GM21423 (cell line): ENCODE data around the gene KCNG1.
"Not testable (repeated sequence)": the region's sequence is repeated elsewhere in the genome, so short reads cannot be mapped to it uniquely, and the experiment has no call there.

Experiments used
- ATAC-seq: cut with Tn5 transposase; IDR thresholded peaks from one replicate; pipeline ENCODE4 v1.9.1; 2021; ENCODE audit warnings: mild to moderate bottlenecking, moderate library complexity; ENCODE audit not compliant: unreplicated experiment

KCNG1 gene

DNA sequence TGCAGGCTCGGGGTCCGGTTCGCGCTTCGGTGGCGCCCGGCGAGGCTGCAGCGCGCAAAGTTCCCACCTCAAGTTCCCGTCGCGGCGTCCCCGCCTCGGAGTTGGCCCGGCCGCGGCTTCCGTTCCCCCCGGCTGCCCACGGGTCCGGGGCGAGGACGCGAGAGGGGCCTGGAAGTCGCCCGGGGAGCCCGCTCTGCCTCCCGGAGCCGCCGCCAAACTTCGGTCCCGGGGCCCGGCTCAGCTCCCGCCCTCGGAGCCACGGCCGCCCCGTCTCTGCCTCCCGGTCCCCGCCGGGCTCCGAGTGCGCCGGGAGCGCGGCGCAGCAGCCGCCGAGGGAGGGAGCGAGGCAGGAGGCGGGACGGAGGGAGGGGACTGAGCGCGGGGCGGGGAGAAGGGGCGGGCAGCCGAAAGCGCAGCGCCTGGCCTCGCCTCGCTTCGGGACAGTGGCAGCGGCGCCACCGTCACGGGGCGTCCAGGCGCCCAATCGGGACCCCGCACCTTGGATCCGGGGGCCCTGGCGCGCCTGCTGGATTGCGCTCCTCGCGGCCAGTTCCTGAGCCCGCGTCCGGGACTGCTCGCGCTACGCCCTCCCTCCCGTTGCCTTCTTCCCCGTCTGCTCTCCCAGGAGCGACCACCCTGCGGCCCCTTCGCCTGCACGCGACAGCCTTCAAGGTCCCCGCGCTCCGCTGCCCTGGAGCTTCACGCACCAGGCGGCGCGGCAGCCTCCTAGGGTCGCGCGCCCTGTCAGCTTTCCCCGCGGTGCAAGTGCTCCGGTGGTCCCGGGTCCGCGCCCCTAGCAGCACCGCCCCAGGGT lies at the start of gene KCNG1:
KCNG1 (minus strand) TSS at position 305 of the 814 bp plus-strand sequence. CDS start 12,769 bp downstream, outside the sequence.
- peak; percentile 49 for ATAC-seq

- no peak for ATAC-seq
These were observed 47.7 kb upstream of the KCNG1 start for GRCh38 chr20:51070621-51071020.

DNA sequence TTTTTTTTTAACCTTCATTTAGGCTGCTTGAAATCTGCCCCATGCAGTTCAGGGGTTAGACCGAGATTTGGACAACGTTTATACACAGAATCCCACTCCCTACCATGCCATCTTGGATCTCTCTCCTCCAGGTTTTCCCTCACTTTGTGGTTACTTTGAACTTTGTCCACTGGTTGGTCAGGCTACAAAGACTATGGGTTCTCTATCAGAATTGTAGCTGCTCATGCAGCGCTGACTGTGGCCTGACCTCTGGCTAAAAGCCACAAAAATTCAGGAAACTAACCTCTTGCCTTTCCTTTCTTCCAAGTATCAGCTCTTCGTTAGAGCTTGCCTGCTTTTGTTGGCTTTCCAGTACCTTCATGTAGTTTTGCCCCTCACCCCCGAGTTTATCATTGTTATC lies 44.9 kb upstream of the KCNG1 start:
- no peak for ATAC-seq

GRCh38 chr20:51065615-51066014 lies 42.7 kb upstream of the KCNG1 start:
- ATAC-seq = no peak

DNA sequence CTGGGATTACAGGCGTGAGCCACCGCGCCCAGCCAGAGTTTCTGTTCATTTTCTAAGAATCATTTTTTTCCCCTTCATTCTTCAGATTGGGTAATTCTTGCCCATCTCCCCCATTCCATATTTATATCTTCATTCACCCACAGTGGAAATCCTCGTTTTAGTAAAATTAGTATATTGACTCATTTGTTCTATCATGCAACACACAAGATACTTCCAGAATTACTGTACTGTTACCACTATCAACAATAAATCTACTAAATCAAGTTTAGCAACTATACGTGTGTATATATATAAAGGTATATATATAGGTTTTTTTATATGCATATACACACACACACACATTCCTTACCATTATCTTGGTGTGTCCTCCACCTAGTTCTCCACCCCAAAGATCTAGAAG lies 41.2 kb upstream of the KCNG1 start:
- ATAC-seq = no peak

DNA sequence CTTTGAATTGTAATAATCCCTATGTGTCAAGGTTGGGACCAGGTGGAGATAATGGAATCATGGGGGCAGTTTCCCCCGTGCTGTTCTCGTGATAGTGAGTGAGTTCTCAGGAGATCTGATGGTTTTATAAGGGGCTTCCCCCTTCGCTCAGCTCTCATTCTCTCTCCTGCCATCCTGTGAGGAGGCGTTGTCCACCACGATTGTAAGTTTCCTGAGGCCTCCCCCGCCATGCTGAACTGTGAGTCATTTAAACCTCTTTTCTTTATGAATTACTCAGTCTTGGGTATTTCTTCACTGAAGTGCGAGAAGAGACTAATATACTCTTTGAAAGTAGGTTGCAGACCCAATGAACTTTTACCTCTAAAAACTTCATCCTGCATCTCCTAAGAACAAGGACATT lies 39.2 kb upstream of the KCNG1 start:
- ATAC-seq = no peak

DNA sequence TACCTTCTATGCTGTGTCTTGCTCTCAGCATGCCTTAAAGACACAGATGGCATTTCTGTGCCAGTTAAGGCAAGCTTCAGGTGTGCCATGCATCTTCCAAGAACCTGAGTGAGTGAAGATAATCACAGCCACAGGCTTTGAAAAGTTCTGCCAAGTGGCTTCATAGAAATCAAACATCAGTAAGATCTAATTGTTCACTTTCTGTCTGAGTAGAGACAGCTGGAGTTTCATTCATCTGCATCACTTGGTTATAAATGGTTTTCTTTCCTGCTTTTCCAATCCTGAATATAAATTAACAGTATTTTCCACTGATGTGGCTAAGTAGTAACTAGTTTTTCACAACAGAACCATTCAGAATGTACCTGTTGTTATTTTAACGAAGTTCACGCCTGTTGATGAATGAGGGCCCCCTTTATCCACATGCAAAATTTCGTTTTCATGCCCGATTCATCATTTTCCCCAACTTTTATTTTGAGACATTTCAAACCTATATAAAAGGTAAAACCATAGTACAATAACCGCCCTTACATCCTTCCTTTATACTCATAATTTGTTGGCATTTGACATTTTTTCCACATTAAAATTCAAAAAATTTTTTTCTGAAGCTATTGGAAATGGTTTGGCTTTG lies 38.6 kb upstream of the KCNG1 start:
- no peak for ATAC-seq

- ATAC-seq = no peak
These were observed 37.4 kb upstream of the KCNG1 start for GRCh38 chr20:51060301-51060700.

DNA sequence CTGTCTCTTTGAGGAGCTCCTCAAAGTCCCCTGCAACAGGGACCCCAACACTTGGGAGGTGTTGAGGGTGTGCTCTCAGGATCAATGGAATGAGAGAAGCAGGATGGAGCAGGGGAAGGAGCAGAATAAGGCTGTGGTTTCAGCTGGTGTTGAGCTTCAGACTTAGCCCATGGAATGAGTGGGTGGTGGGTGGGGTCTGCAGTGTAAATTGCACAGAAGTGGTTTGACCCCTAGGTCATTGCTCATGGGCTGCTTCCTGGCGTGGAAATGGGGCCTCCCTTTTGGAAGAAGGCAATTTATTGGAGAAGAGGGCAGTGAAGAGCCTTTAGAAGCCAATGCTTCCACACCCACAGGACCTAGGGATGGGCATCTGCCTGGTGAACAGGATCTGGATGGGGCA lies 37.0 kb upstream of the KCNG1 start:
- ATAC-seq = no peak

GRCh38 chr20:51058017-51058416 lies 35.1 kb upstream of the KCNG1 start:
- ATAC-seq = no peak

- no peak for ATAC-seq
These were observed 31.3 kb upstream of the KCNG1 start for GRCh38 chr20:51054233-51054632.

DNA sequence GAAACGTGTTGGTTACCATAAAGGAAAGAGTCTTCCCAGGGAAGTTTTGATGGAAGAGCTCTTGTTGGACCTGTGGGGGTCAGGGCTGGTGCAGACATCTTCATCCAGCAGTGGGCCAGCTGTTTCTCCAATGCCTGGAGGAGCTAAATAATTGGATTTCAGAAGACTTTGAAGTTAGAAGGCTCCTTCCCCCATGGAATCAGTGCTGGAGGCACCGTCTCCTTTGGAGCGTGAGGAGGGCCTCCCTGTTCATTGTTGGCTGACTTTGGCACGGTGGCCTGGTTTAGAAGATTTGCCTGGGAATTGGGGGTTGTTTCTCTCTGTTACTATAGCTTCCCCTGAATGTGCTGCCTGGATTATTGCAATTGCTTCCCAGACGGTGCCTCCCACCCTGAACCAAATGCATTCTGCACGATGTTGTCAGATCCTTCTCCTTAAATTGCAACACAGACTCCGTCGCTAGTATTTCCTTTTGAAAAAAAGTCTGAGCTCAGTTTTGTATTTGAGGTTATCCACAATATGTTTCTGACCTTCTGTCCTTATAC lies 27.7 kb upstream of the KCNG1 start:
- no peak for ATAC-seq

GRCh38 chr20:51046021-51046985 lies 23.4 kb upstream of the KCNG1 start:
- no peak for ATAC-seq

DNA sequence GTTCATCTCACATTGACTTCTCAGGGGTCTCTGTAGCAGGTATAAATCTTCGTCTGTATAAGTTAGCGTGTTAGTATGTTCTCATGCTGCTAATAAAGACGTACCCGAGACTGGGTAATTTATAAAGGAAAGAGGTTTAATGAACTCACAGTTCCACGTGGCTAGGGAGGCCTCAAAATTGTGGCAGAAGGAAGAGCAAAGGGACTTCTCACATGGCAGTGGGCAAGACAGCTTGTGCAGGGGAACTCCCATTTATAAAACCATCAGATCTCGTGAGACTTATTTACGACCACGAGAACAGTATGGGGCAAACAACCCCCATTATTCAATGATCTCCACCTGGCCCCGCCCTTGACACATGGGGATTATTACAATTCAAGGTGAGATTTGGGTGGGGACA lies 22.6 kb upstream of the KCNG1 start:
- ATAC-seq = not testable (repeated sequence)

DNA sequence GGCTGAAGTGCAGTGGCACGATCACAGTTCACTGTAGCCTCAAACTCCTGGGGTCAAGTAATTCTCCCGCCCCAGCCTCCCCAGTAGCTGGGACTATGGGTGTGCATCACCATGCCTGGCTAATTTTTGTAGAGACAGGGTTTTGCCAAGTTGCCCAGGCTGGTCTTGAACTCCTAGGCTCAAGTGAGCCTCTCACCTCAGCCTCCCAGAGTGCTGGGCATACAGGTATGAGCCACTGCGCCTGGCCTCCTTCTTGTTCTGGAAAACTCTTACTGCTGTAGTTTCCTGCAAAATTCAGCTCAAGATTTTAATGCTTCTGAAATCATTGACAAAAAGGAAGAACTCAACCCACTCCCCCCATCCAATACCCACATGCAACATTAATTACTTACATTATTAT lies 21.9 kb upstream of the KCNG1 start:
- no peak for ATAC-seq

GRCh38 chr20:51043811-51044210 lies 20.9 kb upstream of the KCNG1 start:
- no peak for ATAC-seq

- ATAC-seq = no peak
These were observed 19.8 kb upstream of the KCNG1 start for GRCh38 chr20:51042657-51043247.

DNA sequence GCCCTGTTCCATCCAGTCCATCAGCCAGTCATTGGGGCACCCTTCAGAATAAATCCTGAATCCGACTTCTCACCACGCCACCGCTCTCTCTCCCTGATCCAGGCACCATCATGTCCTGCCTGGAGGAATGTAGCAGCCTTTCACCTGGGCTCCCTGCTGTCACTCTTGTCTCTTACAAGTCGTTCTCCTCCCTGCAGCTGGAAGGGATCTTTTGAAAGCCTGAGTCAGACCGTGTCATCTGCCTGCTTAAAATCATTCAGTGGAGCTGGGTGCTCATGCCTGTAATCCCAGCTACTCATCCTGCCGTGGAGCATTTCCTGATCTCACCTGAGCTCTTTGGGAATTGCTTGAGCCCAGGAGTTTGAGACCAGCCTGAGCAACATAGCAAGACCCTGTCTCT lies 19.2 kb upstream of the KCNG1 start:
- ATAC-seq = no peak

DNA sequence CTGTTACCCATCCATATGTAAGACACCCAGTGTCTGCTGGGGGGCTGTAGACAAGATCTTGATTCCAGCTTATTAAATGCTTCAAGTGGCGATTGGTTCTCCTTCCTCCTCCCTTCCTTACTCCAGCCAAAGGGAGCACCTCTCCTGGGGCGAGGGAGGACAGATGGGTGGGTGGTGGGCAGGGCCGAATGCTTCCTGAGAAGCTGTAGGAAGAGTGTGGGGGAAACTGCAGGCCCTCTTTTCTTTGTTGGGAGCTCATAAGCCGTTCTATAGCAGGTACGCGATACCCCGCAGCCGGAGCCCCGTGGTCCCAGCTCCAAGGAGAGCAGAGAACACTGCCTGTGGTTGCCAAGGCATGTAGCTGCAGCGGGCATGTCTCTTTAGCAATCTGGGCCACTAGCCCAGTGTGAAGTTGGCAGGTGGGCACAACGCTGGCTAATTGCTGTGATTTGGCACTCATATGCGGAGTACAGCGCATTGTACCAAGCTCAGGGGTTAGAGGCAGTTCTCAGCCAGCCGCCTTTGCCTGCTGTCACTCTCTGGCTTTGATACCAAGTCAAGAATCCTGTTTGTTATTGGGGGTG lies 14.7 kb upstream of the KCNG1 start:
- no peak for ATAC-seq

GRCh38 chr20:51036827-51037531 lies 14.1 kb upstream of the KCNG1 start:
- no peak for ATAC-seq
